ENCODE data around the gene MAN1C1. TPM values are rescaled to one million over a fixed set of nuclear protein-coding genes. Genes with fewer than 3 reads are reported as not detected.

Gene MAN1C1
- total RNA-seq, 2 experiments from 2014 or later = 28.9 to 31.1 TPM

DNA sequence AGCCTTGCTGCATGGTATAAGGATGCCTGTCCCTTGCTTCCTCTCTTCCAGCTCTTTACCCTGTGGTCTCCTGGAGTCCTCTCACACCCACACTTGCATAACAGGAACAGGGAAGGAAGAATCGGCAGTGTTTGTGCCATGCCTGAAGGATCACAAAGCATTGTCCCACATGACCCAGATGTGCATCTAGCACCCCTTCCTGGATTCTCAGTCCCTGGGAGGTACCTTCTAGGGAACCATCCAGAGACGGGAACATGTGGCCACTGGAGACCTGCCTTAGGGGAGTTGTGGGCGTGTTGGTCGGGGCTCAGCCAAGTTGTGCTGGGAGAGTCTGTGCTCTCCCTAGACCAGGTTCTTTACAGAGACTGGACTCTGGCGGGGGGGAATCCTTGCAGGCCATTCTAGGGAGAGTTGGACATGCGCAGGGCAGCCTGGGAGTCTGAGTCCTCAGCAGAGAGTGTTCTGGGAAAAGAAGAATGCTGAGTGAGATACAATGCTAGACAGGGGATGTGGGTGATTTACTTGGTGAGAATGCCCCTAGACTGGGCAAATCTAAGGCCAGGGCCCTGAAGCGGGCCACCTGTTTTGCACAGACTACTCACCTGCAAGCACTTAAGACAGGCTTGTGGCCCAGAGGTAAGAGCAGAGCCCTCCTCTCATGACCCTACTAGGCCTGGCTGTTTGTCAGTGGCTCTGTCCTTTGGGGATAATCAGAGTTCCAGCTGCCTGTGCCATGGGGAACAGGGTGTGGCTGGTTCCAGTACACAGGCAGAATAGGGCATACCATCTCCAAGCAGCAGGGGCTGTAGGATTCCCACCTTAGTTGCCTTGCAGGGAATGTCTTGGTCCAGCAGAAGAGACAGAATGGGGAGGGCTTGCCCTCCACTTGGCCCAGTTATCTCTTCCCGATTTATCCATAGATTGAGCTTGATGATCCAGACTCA, 89.8 kb downstream of the MAN1C1 start:
- peaks cover 59% of the 10 kb centered on the region for H3K4me1 Mint-ChIP-seq
- ChIA-PET CTCF (no interaction called here), POLR2A (no interaction called here)
- H3K36me3 Mint-ChIP-seq (ENCODE audit: low read depth) = peaks cover 21% of the 10 kb centered on the region
- H3K4me3 Mint-ChIP-seq = no peak overlapping the region
- no peak overlapping the region for H3K27ac Mint-ChIP-seq
- peaks cover 5% of the 10 kb centered on the region for H3K9me3 Mint-ChIP-seq
- H3K27me3 Mint-ChIP-seq = peaks cover 2% of the 10 kb centered on the region
- no peak for DNase-seq

DNA sequence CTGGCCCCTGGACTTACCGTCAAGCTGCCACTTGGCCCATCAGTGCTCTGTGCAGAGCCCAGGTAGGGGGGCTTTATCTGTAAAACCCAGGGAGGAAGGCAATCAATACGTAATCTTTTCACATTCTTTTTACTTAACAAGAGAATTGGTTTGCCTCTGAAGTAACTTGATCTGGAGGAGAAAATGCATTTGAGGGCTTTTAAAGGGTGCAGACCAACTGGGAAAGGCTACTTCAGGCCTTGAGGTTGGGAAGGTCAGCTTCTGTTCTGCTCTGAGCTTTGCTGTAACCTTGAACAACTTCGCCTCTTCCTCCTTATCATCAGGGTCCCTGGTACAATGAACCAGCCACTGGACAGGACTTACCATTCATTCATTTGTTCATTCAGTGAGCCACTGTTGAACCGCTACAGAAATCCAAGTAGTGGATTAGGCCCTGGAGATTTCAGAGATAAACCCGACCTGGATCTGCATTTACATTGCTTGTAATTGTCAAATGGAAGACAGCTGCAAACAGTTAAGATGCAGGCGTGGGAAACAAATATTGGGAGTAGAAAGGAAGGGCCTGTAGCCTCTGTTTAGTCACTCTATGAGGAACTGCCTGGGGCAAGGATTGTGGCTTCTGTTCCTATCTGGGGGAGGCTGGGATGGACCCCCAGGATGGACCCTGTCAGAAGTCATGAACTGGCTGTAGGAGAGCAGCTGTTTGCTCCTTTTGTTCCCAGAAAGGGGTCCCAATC, 90.9 kb downstream of the MAN1C1 start:
- ChIA-PET CTCF (no interaction called here), POLR2A (interaction anchor here (0.6 kb wide), 1 partner anchor 83 kb away, joined by 4 read pairs; no protein-coding TSS in a partner anchor)
- no peak for DNase-seq
- no peak overlapping the region for H3K4me3 Mint-ChIP-seq
- peaks cover 2% of the 10 kb centered on the region for H3K27me3 Mint-ChIP-seq
- H3K9me3 Mint-ChIP-seq = peaks cover 5% of the 10 kb centered on the region
- peaks cover 16% of the 10 kb centered on the region for H3K36me3 Mint-ChIP-seq (ENCODE audit: low read depth)
- peaks cover 70% of the 10 kb centered on the region for H3K4me1 Mint-ChIP-seq
- H3K27ac Mint-ChIP-seq = no peak overlapping the region

DNA sequence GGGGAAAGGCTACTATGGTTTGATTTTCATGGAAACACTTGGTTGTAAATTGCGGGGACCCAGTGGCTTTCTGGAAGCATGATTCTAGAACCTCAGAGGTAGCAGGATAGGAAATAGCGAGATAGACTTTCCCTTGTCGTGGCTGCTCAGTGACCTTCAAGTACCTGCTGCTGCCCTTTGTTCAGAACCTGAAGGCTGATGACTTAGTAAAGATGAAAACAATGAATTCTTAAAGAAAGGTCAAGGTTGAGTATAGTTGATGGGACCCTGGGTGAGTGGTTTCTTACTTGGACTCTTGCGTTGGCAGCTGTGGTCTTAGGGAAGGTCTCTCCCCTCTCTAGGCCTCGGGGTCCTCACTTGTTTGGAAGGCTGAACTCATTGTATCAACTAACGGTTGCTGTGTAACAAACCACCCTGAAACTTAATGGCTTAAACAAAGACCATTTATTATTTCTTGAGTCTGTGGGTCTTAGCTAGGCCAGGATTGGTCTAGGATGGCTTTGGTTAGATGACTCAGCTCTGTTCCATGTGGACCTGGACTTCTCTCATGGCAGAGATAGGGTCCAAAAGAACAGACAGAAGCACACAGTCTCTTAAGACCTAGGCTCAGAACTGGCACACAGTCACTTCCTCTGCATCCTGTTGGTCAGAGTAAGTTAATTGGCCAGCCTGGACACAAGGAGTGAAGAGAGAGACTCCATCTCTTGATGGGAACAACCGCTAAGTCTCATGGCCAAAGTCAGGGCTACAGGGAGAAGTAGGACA, 94.2 kb downstream of the MAN1C1 start:
- Mint-ChIP-seq H3K4me1 (peaks cover 48% of the 10 kb centered on the region), H3K9me3 (peaks cover 2% of the 10 kb centered on the region), H3K27me3 (no peaks in the 10 kb centered on the region), H3K27ac (peak overlapping the region; percentile 36), H3K36me3 (ENCODE audit: low read depth) (peaks cover 8% of the 10 kb centered on the region), H3K4me3 (no peak overlapping the region)
- DNase-seq = no peak
- ChIA-PET CTCF (no interaction called here), POLR2A (no interaction called here)

DNA sequence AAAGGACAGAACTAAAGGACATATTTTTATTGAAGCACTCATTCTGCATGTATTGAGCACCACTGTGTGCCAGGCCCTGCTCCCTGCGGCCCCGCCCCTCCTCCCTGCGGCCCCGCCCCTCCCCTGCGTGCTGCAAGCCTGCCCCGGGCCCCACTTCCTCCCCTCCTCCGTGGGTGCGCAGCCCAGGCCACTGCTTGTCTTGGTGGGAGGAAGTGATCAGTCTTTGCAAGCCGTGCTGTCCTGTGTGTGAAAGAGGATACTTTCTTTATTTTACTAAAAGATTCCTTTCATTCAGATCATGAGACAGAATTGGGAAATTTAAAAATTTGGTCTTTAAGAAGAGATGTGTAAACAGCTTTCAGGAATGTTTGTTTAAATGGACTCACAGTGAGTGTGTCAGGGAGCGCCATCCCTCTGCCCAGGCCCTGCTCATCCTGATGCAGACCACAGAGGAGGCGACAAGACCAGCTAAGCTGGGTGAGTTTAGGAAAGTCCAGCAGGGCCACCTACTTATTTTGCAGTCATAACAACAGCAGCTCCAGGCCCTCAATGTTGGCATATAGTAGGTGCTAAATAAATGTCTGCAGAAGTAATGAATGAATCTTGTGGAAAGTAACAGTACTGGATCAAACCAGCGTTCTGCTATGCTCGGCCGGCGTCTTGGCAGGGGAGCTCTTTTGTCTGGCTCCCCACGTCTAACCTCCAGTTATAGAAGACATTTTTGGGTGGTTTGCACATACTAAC, 95.1 kb downstream of the MAN1C1 start:
- DNase-seq = peak; percentile 60
- Mint-ChIP-seq H3K4me1 (peaks cover 47% of the 10 kb centered on the region), H3K27me3 (no peaks in the 10 kb centered on the region), H3K9me3 (peaks cover 2% of the 10 kb centered on the region), H3K36me3 (ENCODE audit: low read depth) (peaks cover 4% of the 10 kb centered on the region), H3K27ac (peak overlapping the region; percentile 80), H3K4me3 (peak overlapping the region; percentile 12)
- POLR2A ChIA-PET = no interaction called here
- CTCF ChIA-PET = interaction anchor here (0.6 to 1.5 kb wide), 6 partner anchors 13 to 52 kb away, joined by 3 to 5 read pairs (median 3); no protein-coding TSS in a partner anchor

- Mint-ChIP-seq H3K4me3 (no peak overlapping the region), H3K27ac (peak overlapping the region; percentile 25)
- CTCF ChIA-PET = interaction anchor here (0.6 to 1.5 kb wide), 6 partner anchors 13 to 53 kb away, joined by 3 to 5 read pairs (median 3); no protein-coding TSS in a partner anchor
Observed at GRCh38 chr1:25712299-25712970, 95.8 kb downstream of the MAN1C1 start.

GRCh38 chr1:25713961-25714360, 97.4 kb downstream of the MAN1C1 start:
- Mint-ChIP-seq H3K9me3 (peaks cover 1% of the 10 kb centered on the region), H3K4me3 (no peak overlapping the region), H3K27ac (no peak overlapping the region), H3K36me3 (ENCODE audit: low read depth) (peaks cover 1% of the 10 kb centered on the region), H3K4me1 (peaks cover 33% of the 10 kb centered on the region), H3K27me3 (no peaks in the 10 kb centered on the region)
- CTCF ChIA-PET = interaction anchor here (0.6 to 2.4 kb wide), 4 partner anchors 10 to 355 kb away, joined by 3 to 12 read pairs (median 4); no protein-coding TSS in a partner anchor
- no peak for DNase-seq
- POLR2A ChIA-PET = no interaction called here

More at GRCh38 chr1:25712299-25712970, 95.8 kb downstream of the MAN1C1 start:
- POLR2A ChIA-PET = no interaction called here
- DNase-seq = no peak
- Mint-ChIP-seq H3K27me3 (no peaks in the 10 kb centered on the region), H3K9me3 (peaks cover 2% of the 10 kb centered on the region), H3K4me1 (peaks cover 41% of the 10 kb centered on the region), H3K36me3 (ENCODE audit: low read depth) (no peaks in the 10 kb centered on the region)

DNA sequence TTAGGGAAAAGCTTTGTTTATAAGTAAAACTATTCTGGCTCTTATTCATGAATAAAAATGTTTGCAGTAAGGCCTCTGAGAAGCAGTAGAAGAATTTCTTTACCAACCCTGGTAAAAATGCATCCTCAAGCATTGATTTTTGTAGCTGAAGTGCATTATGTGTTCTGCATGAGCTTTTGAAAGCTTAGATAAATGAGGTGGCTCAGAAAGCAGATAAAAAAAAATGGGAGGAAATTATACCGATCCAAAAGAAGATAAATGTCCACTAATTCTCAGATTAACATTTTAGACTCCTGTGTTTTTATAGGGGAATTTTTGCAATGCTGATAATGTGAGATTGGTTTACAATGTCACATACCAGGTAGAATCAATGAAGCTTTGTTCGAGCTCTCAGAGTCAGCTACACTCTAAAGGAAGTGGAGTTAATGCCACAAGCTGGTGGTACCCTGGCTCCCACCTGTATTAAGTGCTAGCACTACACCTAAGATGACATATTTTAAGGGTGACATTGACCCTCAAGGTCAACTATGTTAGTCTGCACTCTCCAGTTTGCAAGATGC, 97.9 kb downstream of the MAN1C1 start:
- Mint-ChIP-seq H3K4me3 (no peak overlapping the region), H3K9me3 (peaks cover 1% of the 10 kb centered on the region), H3K4me1 (peaks cover 33% of the 10 kb centered on the region), H3K36me3 (ENCODE audit: low read depth) (peaks cover 1% of the 10 kb centered on the region), H3K27me3 (no peaks in the 10 kb centered on the region), H3K27ac (no peak overlapping the region)
- no peak for DNase-seq
- ChIA-PET CTCF (interaction anchor here (0.6 to 2.4 kb wide), 5 partner anchors 11 to 355 kb away, joined by 3 to 12 read pairs (median 4); no protein-coding TSS in a partner anchor), POLR2A (no interaction called here)

- Mint-ChIP-seq H3K27me3 (no peaks in the 10 kb centered on the region), H3K4me1 (peaks cover 24% of the 10 kb centered on the region), H3K9me3 (peaks cover 1% of the 10 kb centered on the region), H3K36me3 (ENCODE audit: low read depth) (peaks cover 4% of the 10 kb centered on the region), H3K27ac (no peak overlapping the region), H3K4me3 (no peak overlapping the region)
- ChIA-PET CTCF (interaction anchor here (1.0 to 2.4 kb wide), 3 partner anchors 10 to 45 kb away, joined by 3 to 12 read pairs (median 5); no protein-coding TSS in a partner anchor), POLR2A (no interaction called here)
- DNase-seq = no peak
Observed at GRCh38 chr1:25715888-25716287, 99.3 kb downstream of the MAN1C1 start.

GRCh38 chr1:25716320-25716719, 99.7 kb downstream of the MAN1C1 start:
- DNase-seq = no peak
- ChIA-PET CTCF (interaction anchor here (2.4 kb wide), 1 partner anchor 9 kb away, joined by 12 read pairs; no protein-coding TSS in a partner anchor), POLR2A (no interaction called here)
- peaks cover 20% of the 10 kb centered on the region for H3K4me1 Mint-ChIP-seq
- no peaks in the 10 kb centered on the region for H3K27me3 Mint-ChIP-seq
- peaks cover 1% of the 10 kb centered on the region for H3K9me3 Mint-ChIP-seq
- H3K36me3 Mint-ChIP-seq (ENCODE audit: low read depth) = peaks cover 4% of the 10 kb centered on the region
- H3K4me3 Mint-ChIP-seq = no peak overlapping the region
- no peak overlapping the region for H3K27ac Mint-ChIP-seq

DNA sequence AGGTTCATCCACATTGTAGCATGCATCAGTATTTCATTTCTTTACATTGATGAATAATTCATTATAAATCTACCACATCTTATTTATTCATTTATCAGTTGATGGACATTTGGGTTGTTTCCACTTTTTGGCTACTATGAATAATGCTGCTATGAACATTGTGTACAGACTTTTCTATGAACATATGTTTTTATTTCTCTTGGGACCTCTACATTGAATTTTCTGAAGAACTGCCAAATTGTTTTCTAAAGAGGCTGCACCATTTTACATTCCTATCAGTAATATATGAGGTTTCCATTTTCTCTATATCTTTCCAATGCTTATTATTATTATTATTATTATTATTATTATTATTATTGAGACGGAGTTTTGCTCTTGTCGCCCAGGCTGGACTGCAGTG, 102.1 kb downstream of the MAN1C1 start:
- H3K27me3 Mint-ChIP-seq = peaks cover 7% of the 10 kb centered on the region
- no peak overlapping the region for H3K27ac Mint-ChIP-seq
- ChIA-PET POLR2A (no interaction called here), CTCF (no interaction called here)
- H3K36me3 Mint-ChIP-seq (ENCODE audit: low read depth) = peaks cover 10% of the 10 kb centered on the region
- H3K9me3 Mint-ChIP-seq = peaks cover 1% of the 10 kb centered on the region
- no peak overlapping the region for H3K4me3 Mint-ChIP-seq
- DNase-seq = no peak
- H3K4me1 Mint-ChIP-seq = peaks cover 13% of the 10 kb centered on the region

GRCh38 chr1:25720624-25721023, 104.0 kb downstream of the MAN1C1 start:
- Mint-ChIP-seq H3K4me3 (no peak overlapping the region), H3K27me3 (peaks cover 10% of the 10 kb centered on the region)
- CTCF ChIA-PET = interaction anchor here (0.8 to 1.3 kb wide), 2 partner anchors 14 to 44 kb away, joined by 3 read pairs; no protein-coding TSS in a partner anchor

More at GRCh38 chr1:25720624-25721023, 104.0 kb downstream of the MAN1C1 start:
- Mint-ChIP-seq H3K9me3 (peaks cover 1% of the 10 kb centered on the region), H3K4me1 (peaks cover 11% of the 10 kb centered on the region), H3K27ac (no peak overlapping the region), H3K36me3 (ENCODE audit: low read depth) (peaks cover 10% of the 10 kb centered on the region)
- DNase-seq = no peak
- POLR2A ChIA-PET = interaction anchor here (0.5 to 0.7 kb wide), 2 partner anchors 8 to 97 kb away, joined by 3 to 6 read pairs; no protein-coding TSS in a partner anchor

Measured in activated CD4-positive, alpha-beta T cell treated with anti-CD3 and anti-CD28 coated beads, Interleukin-2, amount 10 ng/mL, durations not matched to agents 7 days and 5 days (primary cell).